Right atrium auricular region (tissue), 2 donors: Measurements from ENCODE around the gene PPIA. TPM values are rescaled to one million over a fixed set of nuclear protein-coding genes. Genes with fewer than 3 reads are reported as not detected.

Source experiments
- DNase-seq: peaks from one replicate; pipeline ENCODE4 v3.0.0-alpha.2; 2019; ENCODE audit warnings: low spot score
- H3K27ac ChIP-seq, 2 donors: fragments of 200-600 bp; sonication (generic); 1 replicate in 1 of 2; 2 replicates in 1 of 2; pipeline ENCODE4 v1.5.1; 2016 to 2019
- H3K27me3 ChIP-seq, 2 donors: fragments of 200-600 bp; sonication (generic); one replicate each; pipeline versions ENCODE4 v1.5.1 to v1.6.0; 2017 to 2019
- H3K36me3 ChIP-seq: fragments of 200-600 bp; sonication (generic); one replicate; pipeline ENCODE4 v1.5.1; 2016
- H3K4me1 ChIP-seq, 2 donors: fragments of 200-600 bp; sonication (generic); one replicate each; pipeline versions ENCODE4 v1.5.1 to v1.6.0; 2017 to 2019
- H3K4me3 ChIP-seq, 2 donors: fragments of 200-600 bp; sonication (generic); 1 replicate in 1 of 2; 2 replicates in 1 of 2; pipeline ENCODE4 v1.5.1; 2017 to 2019; ENCODE audit warnings: mild to moderate bottlenecking in 1 of 2, moderate library complexity in 1 of 2
- H3K9me3 ChIP-seq, 2 donors: fragments of 200-600 bp; sonication (generic); one replicate each; pipeline ENCODE4 v1.5.1; 2019
- total RNA-seq, 2 donors: library from RNA; depleted of rRNA; stranded (reverse); fragments of >200 nt; gene quantifications; one replicate each; pipeline ENCODE4 v1.1.0, GENCODE V29; 2016
- TF ChIP-seq, protein P1 (sequence below), 2 donors: fragments of 200-600 bp; sonication (generic); IDR thresholded peaks; one replicate each; pipeline ENCODE4 v1.5.1; 2019; ENCODE audit warnings: antibody characterized with exemption in 2 of 2

Gene PPIA
- total RNA-seq, 2 donors from 2014 or later = 820 to 834 TPM

DNA sequence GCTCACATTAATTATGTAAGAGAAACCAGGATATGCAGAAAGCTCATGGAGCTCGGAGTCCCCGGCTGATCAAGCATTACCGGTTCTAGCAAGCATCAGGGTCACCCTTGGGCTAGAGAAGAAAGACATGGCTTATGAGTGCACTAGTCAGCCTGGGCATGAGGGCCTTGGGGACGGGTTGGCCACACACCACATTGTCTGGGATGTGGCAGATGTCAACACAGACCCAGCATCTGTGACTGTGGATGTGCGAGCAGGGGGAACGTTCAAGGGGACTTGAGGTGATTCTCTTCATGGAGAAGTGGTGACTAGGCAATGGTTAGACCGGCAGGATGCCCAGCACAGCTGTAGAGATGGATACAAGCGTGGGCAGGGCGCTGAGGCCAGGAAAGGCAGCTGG lies 34.2 kb upstream of the PPIA start:
- Histone ChIP-seq H3K4me3 (no peak overlapping the region), H3K36me3 (peaks cover 86% of the 10 kb centered on the region), H3K27ac (no peak overlapping the region), H3K9me3 (no peaks in the 10 kb centered on the region), H3K27me3 (no peaks in the 10 kb centered on the region), H3K4me1 (peaks cover 0 to 10% of the 10 kb centered on the region in 2 donors)
- TF ChIP-seq, protein P1, sequence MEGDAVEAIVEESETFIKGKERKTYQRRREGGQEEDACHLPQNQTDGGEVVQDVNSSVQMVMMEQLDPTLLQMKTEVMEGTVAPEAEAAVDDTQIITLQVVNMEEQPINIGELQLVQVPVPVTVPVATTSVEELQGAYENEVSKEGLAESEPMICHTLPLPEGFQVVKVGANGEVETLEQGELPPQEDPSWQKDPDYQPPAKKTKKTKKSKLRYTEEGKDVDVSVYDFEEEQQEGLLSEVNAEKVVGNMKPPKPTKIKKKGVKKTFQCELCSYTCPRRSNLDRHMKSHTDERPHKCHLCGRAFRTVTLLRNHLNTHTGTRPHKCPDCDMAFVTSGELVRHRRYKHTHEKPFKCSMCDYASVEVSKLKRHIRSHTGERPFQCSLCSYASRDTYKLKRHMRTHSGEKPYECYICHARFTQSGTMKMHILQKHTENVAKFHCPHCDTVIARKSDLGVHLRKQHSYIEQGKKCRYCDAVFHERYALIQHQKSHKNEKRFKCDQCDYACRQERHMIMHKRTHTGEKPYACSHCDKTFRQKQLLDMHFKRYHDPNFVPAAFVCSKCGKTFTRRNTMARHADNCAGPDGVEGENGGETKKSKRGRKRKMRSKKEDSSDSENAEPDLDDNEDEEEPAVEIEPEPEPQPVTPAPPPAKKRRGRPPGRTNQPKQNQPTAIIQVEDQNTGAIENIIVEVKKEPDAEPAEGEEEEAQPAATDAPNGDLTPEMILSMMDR (IDR thresholded peaks at IDR 0.05) = no peak
- no peak for DNase-seq

GRCh38 chr7:44762726-44763522 lies 33.6 kb upstream of the PPIA start:
- Histone ChIP-seq H3K27me3 (no peaks in the 10 kb centered on the region), H3K4me3 (no peak overlapping the region), H3K36me3 (peaks cover 89% of the 10 kb centered on the region), H3K9me3 (no peaks in the 10 kb centered on the region), H3K4me1 (peaks cover 0 to 10% of the 10 kb centered on the region in 2 donors), H3K27ac (no peak overlapping the region)
- TF ChIP-seq, protein P1 (IDR thresholded peaks at IDR 0.05) = no peak
- no peak for DNase-seq

DNA sequence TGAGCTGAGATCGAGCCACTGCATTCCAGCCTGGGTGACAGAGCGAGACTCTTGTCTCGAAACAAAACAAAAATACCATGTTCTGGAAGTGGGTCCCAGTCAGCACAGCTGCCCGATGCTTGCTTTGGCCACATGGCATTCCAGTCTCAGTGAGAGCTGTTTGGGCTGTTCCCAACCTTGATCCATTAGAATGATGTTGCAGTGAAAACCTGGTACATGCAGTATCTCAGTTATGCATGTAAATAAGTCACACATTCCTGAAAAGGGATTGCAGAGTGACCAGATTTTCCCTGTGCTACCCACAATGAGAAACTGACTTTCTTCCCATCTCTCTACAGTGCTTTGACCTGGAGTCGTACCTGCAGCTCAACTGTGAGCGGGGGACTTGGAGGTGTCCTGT lies 32.4 kb upstream of the PPIA start:
- H3K4me3 ChIP-seq = no peak overlapping the region
- peaks cover 82% of the 10 kb centered on the region for H3K36me3 ChIP-seq
- H3K27me3 ChIP-seq = no peaks in the 10 kb centered on the region
- H3K27ac ChIP-seq = no peak overlapping the region
- H3K4me1 ChIP-seq = peaks cover 0 to 21% of the 10 kb centered on the region in 2 donors
- DNase-seq = no peak
- no peaks in the 10 kb centered on the region for H3K9me3 ChIP-seq
- TF ChIP-seq, protein P1 (IDR thresholded peaks at IDR 0.05) = no peak

DNA sequence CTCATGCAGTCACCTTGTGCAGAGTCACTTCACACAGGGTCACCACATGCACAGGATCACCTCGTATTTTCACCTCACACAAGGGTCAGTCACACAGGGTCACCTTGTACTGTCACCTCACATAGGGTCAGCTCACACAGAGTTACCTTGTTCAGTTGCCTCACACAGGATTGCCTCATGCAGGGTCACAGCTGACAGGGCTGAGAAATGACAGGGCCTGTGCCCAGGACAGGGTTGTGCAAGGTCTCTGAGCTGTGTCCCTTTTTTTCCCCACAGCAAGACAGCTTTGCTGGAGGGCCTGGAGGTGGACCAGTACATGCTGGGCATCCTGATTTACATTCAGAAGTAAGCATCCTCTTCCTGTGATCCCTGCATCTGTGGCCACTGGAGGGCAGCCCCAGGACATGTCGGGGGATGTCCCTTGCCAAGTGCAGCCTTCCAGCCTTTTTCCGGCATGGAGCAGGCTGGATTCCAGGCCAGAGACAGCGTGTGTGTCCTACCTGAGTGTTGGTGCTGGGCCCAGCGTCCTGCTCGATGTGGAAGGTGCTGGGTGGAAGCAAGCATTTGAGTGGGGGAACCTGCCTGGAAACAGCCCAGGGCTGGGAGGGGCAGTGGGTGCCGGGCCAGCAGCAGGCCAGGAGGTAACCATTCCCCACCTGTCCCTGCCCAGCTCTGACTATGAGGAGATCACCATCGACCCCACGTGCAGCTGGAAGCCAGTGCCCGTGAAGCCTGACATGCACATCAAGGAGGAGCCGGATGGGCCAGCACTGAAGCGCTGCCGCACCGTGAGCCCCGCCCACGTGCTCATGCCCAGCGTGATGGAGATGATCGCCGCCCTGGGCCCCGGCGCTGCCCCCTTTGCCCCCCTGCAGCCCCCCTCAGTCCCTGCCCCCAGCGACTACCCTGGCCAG lies 31.6 kb upstream of the PPIA start:
- no peak for DNase-seq
- no peak overlapping the region for H3K27ac ChIP-seq

GRCh38 chr7:44765579-44766415 lies 30.7 kb upstream of the PPIA start:
- no peaks in the 10 kb centered on the region for H3K27me3 ChIP-seq
- H3K36me3 ChIP-seq = peaks cover 65% of the 10 kb centered on the region
- H3K27ac ChIP-seq = no peak overlapping the region
- no peaks in the 10 kb centered on the region for H3K9me3 ChIP-seq
- DNase-seq = no peak
- H3K4me1 ChIP-seq = peaks cover 0 to 38% of the 10 kb centered on the region in 2 donors
- no peak overlapping the region for H3K4me3 ChIP-seq
- TF ChIP-seq, protein P1 (IDR thresholded peaks at IDR 0.05) = no peak

More for the DNA sequence above, 31.6 kb upstream of the PPIA start:
- H3K4me1 ChIP-seq = peaks cover 0 to 29% of the 10 kb centered on the region in 2 donors
- no peaks in the 10 kb centered on the region for H3K9me3 ChIP-seq
- H3K27me3 ChIP-seq = no peaks in the 10 kb centered on the region
- TF ChIP-seq, protein P1 (IDR thresholded peaks at IDR 0.05) = no peak
- H3K36me3 ChIP-seq = peaks cover 73% of the 10 kb centered on the region
- no peak overlapping the region for H3K4me3 ChIP-seq
